H1 (cell line): ENCODE data around the gene DEUP1. TPM values are rescaled to one million over a fixed set of nuclear protein-coding genes. Genes with fewer than 3 reads are reported as not detected.
"Not testable (repeated sequence)": the region's sequence is repeated elsewhere in the genome, so short reads cannot be mapped to it uniquely, and the experiment has no call there.

ENCODE experiments used
- CTCF ChIA-PET: fragments of 300-600 bp; sonication (Branson Sonifier 250); formaldehyde crosslinking; loops from one replicate; lab custom pipeline; 2021; ENCODE audit not compliant: partially characterized antibody; lab: Charles Lee
- POLR2A ChIA-PET: fragments of 300-600 bp; sonication (Branson Sonifier 250); formaldehyde crosslinking; loops from one replicate; lab custom pipeline; 2021; ENCODE audit warnings: inconsistent platforms; ENCODE audit not compliant: partially characterized antibody; lab: Charles Lee
- DNase-seq, 2 experiments: peaks; one replicate each; pipeline versions ENCODE4 v3.0.0 to v3.0.0-alpha.2; 2010 to 2022; ENCODE audit warnings: low spot score in 2 of 2, low read depth in 1 of 2, mixed read lengths in 1 of 2
- FAIRE-seq: peaks from 2 replicates; lab custom pipeline; 2011; peaks lifted over from hg19 to GRCh38; lab: Jason Lieb, UNC
- H2AFZ ChIP-seq: 2 replicates; pipeline ENCODE4 v1.8.1; 2012; ENCODE audit warnings: low read length, inconsistent platforms
- H2AK5ac ChIP-seq: 2 replicates; pipeline ENCODE4 v1.6.1; 2013; ENCODE audit warnings: low read depth, low read length
- H2BK120ac ChIP-seq: replicated peaks from 2 replicates; pipeline ENCODE3; 2013; ENCODE audit warnings: low read depth, low read length, inconsistent platforms
- H2BK12ac ChIP-seq: 2 replicates; pipeline ENCODE4 v1.6.1; 2013; ENCODE audit warnings: low read depth, low read length
- H2BK15ac ChIP-seq: 2 replicates; pipeline ENCODE4 v1.6.1; 2013; ENCODE audit warnings: low read length
- H2BK20ac ChIP-seq: 2 replicates; pipeline ENCODE4 v1.6.1; 2013; ENCODE audit warnings: low read length
- H2BK5ac ChIP-seq: 2 replicates; pipeline ENCODE4 v1.6.1; 2013; ENCODE audit warnings: low read depth, low read length
- H3K14ac ChIP-seq: 2 replicates; pipeline ENCODE4 v1.6.1; 2013; ENCODE audit warnings: inconsistent platforms; ENCODE audit not compliant: insufficient read length
- H3K18ac ChIP-seq: 2 replicates; pipeline ENCODE4 v1.6.1; 2013; ENCODE audit warnings: low read length; ENCODE audit errors: extremely low read depth
- H3K23ac ChIP-seq: 2 replicates; pipeline ENCODE4 v1.6.1; 2013; ENCODE audit warnings: inconsistent platforms; ENCODE audit not compliant: insufficient read length
- H3K23me2 ChIP-seq: 2 replicates; pipeline ENCODE4 v1.6.1; 2013; ENCODE audit warnings: low read depth, low read length
- H3K27ac ChIP-seq: 2 replicates; pipeline ENCODE4 v1.6.1; 2011; ENCODE audit warnings: low read depth, low read length, inconsistent platforms
- H3K27me3 ChIP-seq, 4 experiments: replicated peaks in 1 of 4; 1 replicate in 1 of 4; 2 replicates in 3 of 4; pipeline versions ENCODE4 v1.6.1 to v1.8.1; 2011 to 2013; ENCODE audit warnings: low read length in 3 of 4, mild to moderate bottlenecking in 3 of 4, inconsistent platforms in 2 of 4, mixed read lengths in 2 of 4, moderate library complexity in 1 of 4; ENCODE audit not compliant: control insufficient read depth in 3 of 4, insufficient read depth in 3 of 4; ENCODE audit errors: extremely low read depth in 1 of 4
- H3K36me3 ChIP-seq, 4 experiments: 2 replicates each; pipeline versions ENCODE4 v1.6.1 to v1.8.1; 2011 to 2013; ENCODE audit warnings: mild to moderate bottlenecking in 4 of 4, low read length in 3 of 4, moderate library complexity in 2 of 4, control low read depth in 1 of 4, inconsistent platforms in 1 of 4; ENCODE audit not compliant: insufficient read depth in 4 of 4, control insufficient read depth in 2 of 4
- H3K4ac ChIP-seq: replicated peaks from 2 replicates; pipeline ENCODE3; 2013; ENCODE audit warnings: low read length, low read depth, mixed read lengths, inconsistent platforms; ENCODE audit not compliant: insufficient read length
- H3K4me1 ChIP-seq, 4 experiments: replicated peaks in 1 of 4; 1 replicate in 1 of 4; 2 replicates in 3 of 4; pipeline versions ENCODE4 v1.6.1 to v1.8.1; 2011 to 2013; ENCODE audit warnings: low read length in 3 of 4, inconsistent platforms in 2 of 4, mixed read lengths in 1 of 4; ENCODE audit not compliant: insufficient read depth in 4 of 4, control insufficient read depth in 3 of 4
- H3K4me2 ChIP-seq, 2 experiments: 2 replicates each; pipeline versions ENCODE4 v1.6.1 to v1.8.1; 2011 to 2013; ENCODE audit warnings: low read depth in 2 of 2, low read length in 2 of 2, control low read depth in 1 of 2, inconsistent platforms in 1 of 2, mild to moderate bottlenecking in 1 of 2; ENCODE audit not compliant: insufficient read depth in 1 of 2
- H3K4me3 ChIP-seq, 4 experiments: fragments of 200-600, 300-600 bp in 1 of 4; sonication (generic), shearing (Covaris generic), sonication (Bioruptor Twin) in 1 of 4; 2 replicates each; pipeline versions ENCODE4 v1.5.1 to v1.8.1; 2011 to 2016; ENCODE audit warnings: low read length in 4 of 4, low read depth in 3 of 4, control low read depth in 2 of 4, inconsistent platforms in 2 of 4, mild to moderate bottlenecking in 2 of 4, mixed read lengths in 1 of 4, moderate library complexity in 1 of 4; ENCODE audit not compliant: insufficient read depth in 2 of 4; ENCODE audit errors: extremely low read depth in 1 of 4
- H3K56ac ChIP-seq: replicated peaks from 2 replicates; pipeline ENCODE3; 2013; ENCODE audit warnings: low read depth, mild to moderate bottlenecking, mixed read lengths, low read length, inconsistent platforms; ENCODE audit not compliant: insufficient read length
- H3K79me1 ChIP-seq: 2 replicates; pipeline ENCODE4 v1.6.1; 2013; ENCODE audit warnings: low read depth, low read length, control low read depth
- H3K79me2 ChIP-seq, 2 experiments: 2 replicates each; pipeline versions ENCODE4 v1.6.1 to v1.8.1; 2012 to 2013; ENCODE audit warnings: low read length in 2 of 2, mild to moderate bottlenecking in 2 of 2, inconsistent platforms in 1 of 2; ENCODE audit not compliant: insufficient read depth in 2 of 2, control insufficient read depth in 1 of 2
- H3K9ac ChIP-seq, 4 experiments: replicated peaks in 1 of 4; 1 replicate in 1 of 4; 2 replicates in 3 of 4; pipeline versions ENCODE4 v1.6.1 to v1.8.1; 2011 to 2013; ENCODE audit warnings: low read depth in 3 of 4, low read length in 3 of 4, control low read depth in 2 of 4, mild to moderate bottlenecking in 2 of 4, moderate library complexity in 2 of 4, inconsistent platforms in 1 of 4; ENCODE audit errors: extremely low read depth in 1 of 4
- H3K9me3 ChIP-seq, 2 experiments: 2 replicates each; pipeline versions ENCODE4 v1.6.1 to v1.8.1; 2012 to 2013; ENCODE audit warnings: mild to moderate bottlenecking in 2 of 2, moderate library complexity in 2 of 2, control low read depth in 1 of 2, inconsistent platforms in 1 of 2, low read depth in 1 of 2, low read length in 1 of 2, mixed read lengths in 1 of 2; ENCODE audit not compliant: insufficient read depth in 2 of 2
- H4K20me1 ChIP-seq, 2 experiments: replicated peaks in 1 of 2; 2 replicates each; pipeline versions ENCODE3 to v1.8.1; 2011 to 2013; ENCODE audit warnings: inconsistent platforms in 2 of 2, low read length in 2 of 2, mild to moderate bottlenecking in 1 of 2; ENCODE audit not compliant: insufficient read depth in 2 of 2, control insufficient read depth in 1 of 2
- H4K5ac ChIP-seq: 2 replicates; pipeline ENCODE4 v1.6.1; 2013; ENCODE audit warnings: low read length, low read depth, mixed read lengths, inconsistent platforms; ENCODE audit not compliant: insufficient read length
- H4K8ac ChIP-seq: 2 replicates; pipeline ENCODE4 v1.8.0; 2013; ENCODE audit warnings: mild to moderate bottlenecking, moderate library complexity, low read length, inconsistent platforms; ENCODE audit not compliant: insufficient read depth; ENCODE audit errors: extremely low read depth
- H4K91ac ChIP-seq: replicated peaks from 2 replicates; pipeline ENCODE3; 2013; ENCODE audit warnings: low read length, mixed read lengths, inconsistent platforms; ENCODE audit not compliant: insufficient read length
- WGBS, 2 experiments: shearing (Covaris generic) in 1 of 2; methylation state at CpG; one replicate each; pipeline versions ENCODE4 v1.1.6 to v1.1.7; 2013 to 2015; ENCODE audit warnings: low lambda C conversion rate in 2 of 2, mixed read lengths in 2 of 2, inconsistent platforms in 1 of 2, low coverage in 1 of 2, missing lambda C conversion rate in 1 of 2; ENCODE audit not compliant: insufficient replicate concordance in 2 of 2, insufficient coverage in 1 of 2, insufficient read length in 1 of 2; ENCODE audit errors: extremely low coverage in 1 of 2, missing lambda C conversion rate in 1 of 2; 5-methylcytosine and 5-hydroxymethylcytosine counted together
- polyA plus RNA-seq, 7 experiments: library from polyadenylated mRNA; depleted of rRNA in 3 of 7; stranded (reverse) in 5 of 7; unstranded in 2 of 7; fragments of >200 nt in 5 of 7; fragments of 200-250 nt in 2 of 7; gene quantifications; 1 replicate in 5 of 7; 2 replicates in 1 of 7; 4 replicates in 1 of 7; pipeline versions ENCODE4 v1.2.1 to v1.2.3, GENCODE V29; 2011 to 2013; ENCODE audit warnings: missing spikeins in 2 of 7, mixed read lengths in 2 of 7
- total RNA-seq: library from RNA; stranded (reverse); fragmentation: NEBNext Ultra II Directional; extraction: Animal tissue kit (Norgen Biotek cat#: 25700); gene quantifications from 2 replicates; pipeline ENCODE4 v1.2.1, GENCODE V29; 2021

The DEUP1 gene
- total and polyA plus RNA-seq, 2 of the 8 experiments (the other 6 are each of a cell fraction or from before 2014, with no cell fraction given): 0.45 TPM; not detected in 1

- H3K9me3 ChIP-seq: peaks cover 18 to 24% of the 10 kb centered on the region in 2 experiments; a peak in 3 of 4 replicates
- H3K4me3 ChIP-seq, H4K91ac ChIP-seq, H3K79me1 ChIP-seq, H3K23me2 ChIP-seq, H3K4me2 ChIP-seq, H3K18ac ChIP-seq, H3K79me2 ChIP-seq, H4K5ac ChIP-seq, H3K4me1 ChIP-seq, H2BK15ac ChIP-seq, H2BK12ac ChIP-seq, H3K27ac ChIP-seq, H4K20me1 ChIP-seq, H3K56ac ChIP-seq, H3K14ac ChIP-seq, DNase-seq, H4K8ac ChIP-seq, H2BK120ac ChIP-seq, H2AFZ ChIP-seq, H3K36me3 ChIP-seq, H3K4ac ChIP-seq, H3K23ac ChIP-seq, FAIRE-seq, H2BK20ac ChIP-seq, H3K27me3 ChIP-seq, H2BK5ac ChIP-seq, H2AK5ac ChIP-seq, POLR2A ChIA-PET, CTCF ChIA-PET, H3K9ac ChIP-seq: not testable (repeated sequence)
- WGBS, 2 experiments: 85% methylated on average over 1 of the region's 1 CpG; no CpG with 5 or more reads in 1 of the 2 experiments
Observed at GRCh38 chr11:93314399-93314798, 16.1 kb upstream of the DEUP1 start.
